GM12878 (cell line): ENCODE measurements around the gene COL6A3. TPM values are rescaled to one million over a fixed set of nuclear protein-coding genes. Genes with fewer than 3 reads are reported as not detected.

Source experiments
- ATAC-seq: fragments of 200-7000 bp; cut with Tn5 transposase; 3 replicates; pipeline ENCODE4 v1.9.1; 2020; ENCODE audit warnings: mild to moderate bottlenecking, moderate library complexity
- BruUV-seq: library from RNA; stranded (reverse); fragments of 400-500 nt; replicated peaks from 2 replicates; lab custom pipeline; 2021; lab: Mats Ljungman, UMichigan
- CTCF ChIA-PET: fragments of 300-600 bp; sonication (Branson Sonifier 250); formaldehyde crosslinking; extraction: SDS; loops from one replicate; lab custom pipeline; 2021; ENCODE audit warnings: inconsistent platforms; lab: Yijun Ruan, JAX
- POLR2A ChIA-PET: fragments of 350-600 bp; formaldehyde crosslinking; extraction: SDS; loops from one replicate; lab custom pipeline; 2021; ENCODE audit warnings: inconsistent platforms; lab: Charles Lee
- RAD21 ChIA-PET: fragments of 300-600 bp; sonication (Branson Sonifier 250); formaldehyde crosslinking; loops from one replicate; lab custom pipeline; 2023; ENCODE audit warnings: antibody characterized with exemption; ENCODE audit not compliant: unreplicated experiment; lab: Charles Lee
- SMC1A ChIA-PET: fragments of 300-600 bp; sonication (Branson Sonifier 250); formaldehyde crosslinking; loops from one replicate; lab custom pipeline; 2023; ENCODE audit not compliant: unreplicated experiment, uncharacterized antibody; lab: Charles Lee
- DNase-seq: peaks from one replicate; pipeline ENCODE4 v3.0.0-alpha.2; 2011; ENCODE audit warnings: low read depth, low spot score
- FAIRE-seq: peaks from 3 replicates; lab custom pipeline; 2011; peaks lifted over from hg19 to GRCh38; lab: Jason Lieb, UNC
- H2AFZ ChIP-seq: 2 replicates; pipeline ENCODE4 v1.6.0; 2011; ENCODE audit warnings: low read depth, low read length, control low read depth; ENCODE audit not compliant: control insufficient read depth
- H3K27ac ChIP-seq: 2 replicates; pipeline ENCODE4 v1.5.1; 2011; ENCODE audit warnings: control low read depth; ENCODE audit not compliant: control insufficient read depth, insufficient read depth
- H3K27me3 ChIP-seq, 2 experiments: replicated peaks in 1 of 2; 2 replicates each; pipeline versions ENCODE4 v1.6.0 to v1.6.1; 2011; ENCODE audit warnings: low read length in 1 of 2; ENCODE audit not compliant: control insufficient read depth in 2 of 2, insufficient read depth in 2 of 2
- H3K36me3 ChIP-seq, 2 experiments: 2 replicates each; pipeline ENCODE4 v1.5.1; 2011; ENCODE audit warnings: low read length in 1 of 2; ENCODE audit not compliant: control insufficient read depth in 2 of 2, insufficient read depth in 2 of 2
- H3K4me1 ChIP-seq: 2 replicates; pipeline ENCODE4 v1.6.1; 2011; ENCODE audit warnings: mild to moderate bottlenecking, low read length, moderate library complexity, mixed read lengths; ENCODE audit not compliant: control insufficient read depth, insufficient read depth
- H3K4me2 ChIP-seq: 2 replicates; pipeline ENCODE4 v1.6.0; 2011; ENCODE audit warnings: control low read depth; ENCODE audit not compliant: control insufficient read depth, insufficient read depth
- H3K4me3 ChIP-seq: fragments of 200-600 bp; sonication (generic); 2 replicates; pipeline ENCODE4 v1.5.1; 2016
- H3K79me2 ChIP-seq: 2 replicates; pipeline ENCODE4 v1.6.0; 2011; ENCODE audit warnings: low read length; ENCODE audit not compliant: control insufficient read depth, insufficient read depth
- H3K9ac ChIP-seq: 2 replicates; pipeline ENCODE4 v1.8.0; 2011; ENCODE audit warnings: low read length, control low read depth, mixed read lengths; ENCODE audit not compliant: control insufficient read depth, insufficient read depth
- H3K9me3 ChIP-seq: replicated peaks from 3 replicates; pipeline ENCODE4 v1.5.1; 2011; ENCODE audit warnings: mild to moderate bottlenecking, low read length; ENCODE audit not compliant: control insufficient read depth, insufficient read depth
- H4K20me1 ChIP-seq: 2 replicates; pipeline ENCODE4 v1.6.0; 2011; ENCODE audit not compliant: control insufficient read depth, insufficient read depth
- ASH2L ChIP-seq: fragments of 300-600, 200-600 bp; sonication (generic); IDR thresholded peaks from 2 replicates; pipeline ENCODE4 v1.6.1; 2017; ENCODE audit warnings: low read depth, mild to moderate bottlenecking, borderline replicate concordance
- BHLHE40 ChIP-seq, 2 experiments: fragments of 450-650 bp in 1 of 2; IDR thresholded peaks; 2 replicates each; pipeline ENCODE4 v1.6.1; 2011 to 2017; ENCODE audit warnings: low read depth in 2 of 2, borderline replicate concordance in 1 of 2, improper control_type of control experiment in 1 of 2, low read length in 1 of 2, mild to moderate bottlenecking in 1 of 2
- FOXM1 ChIP-seq: IDR thresholded peaks from 2 replicates; pipeline ENCODE4 v1.6.1; 2012; ENCODE audit warnings: low read depth, mild to moderate bottlenecking, inconsistent platforms, low read length, moderate library complexity
- IRF3 ChIP-seq: fragments of 450-650 bp; IDR thresholded peaks from 2 replicates; pipeline ENCODE4 v1.6.1; 2014; ENCODE audit warnings: mild to moderate bottlenecking
- MTA2 ChIP-seq: fragments of 450-650 bp; IDR thresholded peaks from 2 replicates; pipeline ENCODE4 v1.6.1; 2016; ENCODE audit warnings: low read depth, mild to moderate bottlenecking, moderate library complexity
- TCF12 ChIP-seq: IDR thresholded peaks from 2 replicates; pipeline ENCODE4 v1.6.1; 2011; ENCODE audit warnings: low read depth, mild to moderate bottlenecking, low read length
- WGBS: methylation state at CpG from one replicate; pipeline ENCODE4 v1.1.6; 2016; ENCODE audit warnings: low lambda C conversion rate; ENCODE audit not compliant: insufficient replicate concordance, insufficient coverage; ENCODE audit errors: missing lambda C conversion rate; 5-methylcytosine and 5-hydroxymethylcytosine counted together
- in situ Hi-C: fragments of 300-500 bp; cut with MboI; formaldehyde crosslinking; loops from 9 replicates; pipeline ENCODE4 v1.14.3; 2018; ENCODE audit warnings: mixed read lengths
- intact Hi-C: fragments of 100-400 bp; cut with micrococcal nuclease; formaldehyde crosslinking; loops from one replicate; pipeline ENCODE4 v1.14.2; 2022; ENCODE audit not compliant: unreplicated experiment
- polyA plus RNA-seq, 11 experiments: library from polyadenylated mRNA; depleted of rRNA in 4 of 11; unstranded in 6 of 11; stranded (reverse) in 5 of 11; fragments of >200 nt; fragmentation: Nextera tagmentation in 4 of 11; fragmentation: Illumina TruSeq in 1 of 11; extraction: Ambion mirVana in 4 of 11; extraction: Trizol in 1 of 11; gene quantifications; 1 replicate in 1 of 11; 2 replicates in 10 of 11; pipeline versions ENCODE4 v1.2.1 to v1.2.3, GENCODE V29; 2011 to 2016; ENCODE audit warnings: inconsistent platforms in 2 of 11, missing spikeins in 2 of 11, low read depth in 1 of 11
- total RNA-seq, 4 experiments: library from RNA; depleted of rRNA in 3 of 4; stranded (reverse); fragments of >200 nt in 3 of 4; fragmentation: Illumina TruSeq in 1 of 4; extraction: Trizol in 1 of 4; gene quantifications; 2 replicates each; pipeline versions ENCODE4 v1.2.1 to v1.2.3, GENCODE V29; 2013 to 2021

The COL6A3 gene
- total and polyA plus RNA-seq, 10 of the 15 experiments (the other 5 are each of a cell fraction or from before 2014, with no cell fraction given): 0.01 to 0.51 (median 0.09) TPM; not detected in 4

- POLR2A ChIA-PET: no interaction called here
- Histone ChIP-seq H4K20me1 (no peaks in the 10 kb centered on the region), H3K9ac (no peak overlapping the region), H3K4me2 (no peak overlapping the region), H3K79me2 (no peaks in the 10 kb centered on the region), H3K4me3 (no peak overlapping the region), H3K27ac (no peak overlapping the region), H3K27me3 (no peaks in the 10 kb centered on the region), H3K9me3 (no peaks in the 10 kb centered on the region; the same call in 1 of the 3 replicates), H3K36me3 (no peaks in the 10 kb centered on the region), H2AFZ (no peak overlapping the region), H3K4me1 (no peaks in the 10 kb centered on the region)
- DNase-seq: no peak
- in situ Hi-C loops: no loop called here
- BruUV-seq: no TSS peak
- intact Hi-C loops: no loop called here
- CTCF ChIA-PET: interaction anchor here (1.3 kb wide), 1 partner anchor 8 kb away, joined by 3 read pairs; no protein-coding TSS in a partner anchor
- TF ChIP-seq FOXM1 (no peak), IRF3 (no peak), TCF12 (no peak), ASH2L (no peak), BHLHE40 (IDR thresholded peaks at IDR 0.05; ENCODE audit: borderline replicate concordance in 1 of 2, low read depth in 2 of 2, low read length in 1 of 2) (no peak), MTA2 (no peak)
- RAD21 ChIA-PET: no interaction called here
- SMC1A ChIA-PET: no interaction called here
- no peak for ATAC-seq
- 41% methylated on average over 6 of the region's 6 CpGs for WGBS
- no peak for FAIRE-seq
Measured at GRCh38 chr2:237450108-237450507, 36.1 kb upstream of the COL6A3 start.
